ENCODE data around the gene PUS10.
"Not testable (repeated sequence)": the region's sequence is repeated elsewhere in the genome, so short reads cannot be mapped to it uniquely, and the experiment has no call there.

The PUS10 gene

DNA sequence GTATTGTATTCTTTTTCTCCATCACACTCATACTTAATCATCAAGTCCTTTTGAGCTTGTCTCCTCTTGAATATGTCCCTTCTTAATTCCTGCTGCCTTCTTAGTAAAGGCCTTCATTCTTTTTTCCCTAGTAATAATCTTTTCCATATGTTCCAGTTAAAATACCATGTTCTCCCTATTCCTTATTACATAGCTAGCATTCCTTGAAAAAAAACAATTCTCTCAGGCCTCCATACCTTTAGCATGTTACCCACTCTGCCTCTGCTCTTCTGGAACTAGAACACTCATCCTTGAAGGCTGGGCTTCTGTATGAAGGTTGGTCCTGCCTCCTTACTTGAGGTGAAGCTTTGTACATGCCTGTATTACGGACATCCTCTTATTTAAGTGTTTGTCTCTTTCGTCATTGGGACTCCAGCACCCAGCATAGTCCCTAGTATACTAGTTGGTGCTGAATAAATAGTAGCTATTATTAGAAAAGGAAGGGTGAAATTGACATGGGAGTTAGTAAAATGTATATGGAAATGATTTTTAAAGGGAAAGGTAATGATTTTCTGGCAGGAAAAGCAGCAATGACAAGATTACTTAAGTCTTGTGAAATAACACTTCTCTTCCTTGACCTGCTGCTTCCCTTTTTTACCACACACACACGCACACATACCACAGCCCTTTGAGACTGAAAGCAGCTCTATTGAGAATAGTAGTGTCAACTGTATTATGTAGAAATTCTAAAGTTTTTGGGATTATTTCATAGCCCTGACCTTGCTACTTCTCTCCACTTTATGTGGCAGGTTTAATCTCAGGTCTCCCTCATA is 91.1 kb downstream of the PUS10 start:
- peak; percentile 61 for DNase-seq

- no peak for DNase-seq
Measured at GRCh38 chr2:60925994-60926740, 91.9 kb downstream of the PUS10 start.

DNA sequence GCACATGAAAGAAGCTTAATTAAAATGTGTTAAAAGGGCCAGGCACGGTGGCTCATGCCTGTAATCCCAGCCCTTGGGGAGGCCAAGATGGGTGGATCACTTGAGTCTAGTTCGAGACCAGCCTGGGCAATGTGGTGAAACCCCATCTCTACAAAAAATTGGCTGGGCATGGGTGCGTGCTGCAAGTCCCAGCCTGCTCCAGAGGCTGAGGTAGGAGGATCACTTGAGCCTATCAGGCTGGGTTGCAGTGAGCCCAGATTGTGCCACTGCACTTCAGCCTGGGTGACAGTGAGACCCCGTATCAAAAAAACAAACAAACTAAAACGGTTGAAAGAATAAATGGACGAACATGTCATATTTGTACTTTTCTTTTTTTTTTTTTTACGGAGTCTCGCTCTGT is 110.7 kb downstream of the PUS10 start:
- no peak for DNase-seq

DNA sequence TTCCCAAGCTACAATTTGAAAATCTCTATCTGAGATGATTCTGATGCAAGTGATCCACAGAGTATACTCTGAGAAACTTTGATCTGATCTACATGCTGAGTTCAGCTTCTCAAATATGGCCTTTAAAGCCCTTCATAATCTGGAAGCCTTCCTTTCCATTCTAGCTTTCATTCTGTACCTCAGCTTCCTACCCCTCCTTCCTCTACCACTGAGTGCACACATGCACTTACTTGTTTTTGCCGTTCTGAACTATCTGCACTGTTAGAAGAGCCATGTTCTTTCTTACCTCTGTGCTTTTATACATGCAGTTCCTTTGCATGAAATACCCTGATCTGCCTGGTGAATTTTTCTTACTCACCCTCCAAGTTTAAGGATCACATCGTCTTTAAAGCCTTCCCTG is 111.7 kb downstream of the PUS10 start:
- no peak for DNase-seq

GRCh38 chr2:60905867-60906266 is 112.2 kb downstream of the PUS10 start:
- DNase-seq: not testable (repeated sequence)

GRCh38 chr2:60901296-60901695 is 116.8 kb downstream of the PUS10 start:
- not testable (repeated sequence) for DNase-seq

DNA sequence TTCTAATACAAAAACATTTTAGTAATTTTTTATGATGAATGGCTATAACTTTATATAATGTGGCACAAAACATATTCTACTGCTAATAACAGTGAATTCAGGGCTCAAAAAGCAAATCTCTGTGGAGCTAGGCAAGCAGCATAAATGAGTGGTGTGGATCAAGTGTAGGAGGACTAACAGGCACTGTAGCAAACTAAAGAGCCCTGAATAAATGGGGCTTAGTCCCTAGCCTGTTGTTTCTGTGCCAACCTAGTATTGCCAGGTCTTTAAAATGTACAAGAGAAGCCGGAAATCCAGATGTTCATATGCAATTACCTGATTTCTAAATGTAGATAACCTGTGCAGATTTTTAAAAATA is 118.2 kb downstream of the PUS10 start:
- DNase-seq: no peak

GRCh38 chr2:60899230-60899891 is 118.7 kb downstream of the PUS10 start:
- DNase-seq: no peak

DNA sequence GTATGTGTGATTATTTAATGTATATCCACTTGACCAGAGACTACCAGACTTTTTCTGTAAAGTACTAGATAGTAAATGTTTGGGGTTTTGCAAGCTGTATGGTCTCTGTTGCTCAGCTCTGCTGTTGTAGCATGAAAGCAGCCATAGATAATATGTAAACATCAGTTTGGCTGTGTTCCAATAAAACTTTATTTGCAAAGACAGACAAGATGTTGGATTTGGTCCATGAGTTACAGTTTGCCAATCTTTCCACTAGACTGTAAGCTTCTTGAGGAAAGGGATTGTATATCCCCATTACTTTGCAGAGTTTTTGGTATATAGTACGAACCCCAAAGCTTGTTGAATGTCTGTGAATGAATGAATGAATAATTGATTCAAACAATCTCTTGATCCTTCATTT is 119.5 kb downstream of the PUS10 start:
- DNase-seq: peak; percentile 14

All from hematopoietic multipotent progenitor cell treated with erythropoietin and hydrocortisone succinate and interleukin-3 and kit ligand, for 6 days (in vitro differentiated cells).